HepG2 (cell line): ENCODE data around the gene ANKS1B. TPM values are rescaled to one million over a fixed set of nuclear protein-coding genes. Genes with fewer than 3 reads are reported as not detected.

Experiments used
- ATAC-seq: fragments of 200-7000 bp; cut with Tn5 transposase; 3 replicates; pipeline ENCODE4 v1.9.1; 2020; ENCODE audit warnings: mild to moderate bottlenecking, moderate library complexity
- BruUV-seq: library from RNA; stranded (reverse); fragments of 400-500 nt; replicated peaks from 2 replicates; lab custom pipeline; 2021; lab: Mats Ljungman, UMichigan
- CTCF ChIA-PET: fragments of 300-600 bp; formaldehyde crosslinking; extraction: SDS; loops from one replicate; lab custom pipeline; 2021; ENCODE audit warnings: low total read pairs, inconsistent platforms, low intra/inter-chr PET ratio; lab: Yijun Ruan, JAX
- POLR2A ChIA-PET: fragments of 350-600 bp; sonication (Branson Sonifier 250); formaldehyde crosslinking; loops from one replicate; lab custom pipeline; 2020; ENCODE audit warnings: antibody characterized with exemption, inconsistent platforms; lab: Yijun Ruan, JAX
- DNase-seq: peaks from one replicate; pipeline ENCODE4 v3.0.0-alpha.2; 2015; ENCODE audit warnings: low spot score
- FAIRE-seq: peaks from 3 replicates; lab custom pipeline; 2011; peaks lifted over from hg19 to GRCh38; lab: Jason Lieb, UNC
- H2AFZ ChIP-seq: one replicate; pipeline ENCODE4 v1.6.1; 2011; ENCODE audit warnings: low read length, inconsistent platforms
- H3K27ac ChIP-seq: fragments of 300-600 bp; 3 replicates; pipeline ENCODE4 v1.8.0; 2011; ENCODE audit warnings: mixed run types, mild to moderate bottlenecking, mixed read lengths, low read length, inconsistent platforms; ENCODE audit not compliant: insufficient read depth; ENCODE audit errors: extremely low read length
- H3K27me3 ChIP-seq, 2 experiments: fragments of 200-600 bp in 1 of 2; 2 replicates in 1 of 2; 3 replicates in 1 of 2; pipeline versions ENCODE4 v1.6.0 to v1.8.0; 2011; ENCODE audit warnings: low read length in 2 of 2, mild to moderate bottlenecking in 2 of 2, moderate library complexity in 2 of 2, inconsistent platforms in 1 of 2; ENCODE audit not compliant: insufficient read depth in 2 of 2, control insufficient read depth in 1 of 2
- H3K36me3 ChIP-seq, 2 experiments: fragments of 200-600 bp in 1 of 2; replicated peaks in 1 of 2; 2 replicates in 1 of 2; 3 replicates in 1 of 2; pipeline versions ENCODE4 v1.5.1 to v1.8.0; 2011; ENCODE audit warnings: low read length in 2 of 2, inconsistent platforms in 1 of 2; ENCODE audit not compliant: insufficient read depth in 2 of 2, control insufficient read depth in 1 of 2
- H3K4me1 ChIP-seq: 2 replicates; pipeline ENCODE4 v1.5.1; 2012; ENCODE audit warnings: low read length, inconsistent platforms; ENCODE audit not compliant: insufficient read depth
- H3K4me2 ChIP-seq: 2 replicates; pipeline ENCODE4 v1.6.0; 2011; ENCODE audit warnings: low read depth, low read length, inconsistent platforms
- H3K4me3 ChIP-seq, 3 experiments: fragments of 200-600 bp in 1 of 3; sonication (generic), shearing (Covaris generic) in 1 of 3; replicated peaks in 1 of 3; 2 replicates each; pipeline ENCODE4 v1.5.1; 2011 to 2016; ENCODE audit warnings: low read length in 3 of 3, inconsistent platforms in 2 of 3, low read depth in 2 of 3, mild to moderate bottlenecking in 2 of 3, control low read depth in 1 of 3, mixed read lengths in 1 of 3; ENCODE audit not compliant: insufficient read depth in 1 of 3
- H3K79me2 ChIP-seq: one replicate; pipeline ENCODE4 v1.6.1; 2011; ENCODE audit warnings: low read length, inconsistent platforms; ENCODE audit not compliant: insufficient read depth
- H3K9ac ChIP-seq: 2 replicates; pipeline ENCODE4 v1.6.0; 2011; ENCODE audit warnings: mild to moderate bottlenecking, low read depth, low read length, inconsistent platforms; ENCODE audit not compliant: insufficient read depth
- H3K9me3 ChIP-seq: 2 replicates; pipeline ENCODE4 v1.5.1; 2012; ENCODE audit warnings: mild to moderate bottlenecking, low read length
- H4K20me1 ChIP-seq: 2 replicates; pipeline ENCODE4 v1.6.0; 2011; ENCODE audit warnings: inconsistent platforms, mild to moderate bottlenecking, low read length, moderate library complexity; ENCODE audit not compliant: insufficient read depth
- AGO1 ChIP-seq: fragments of 200-400 bp; formaldehyde crosslinking; IDR thresholded peaks from 2 replicates; pipeline ENCODE4 v1.6.1; 2017; ENCODE audit warnings: mild to moderate bottlenecking, low read depth, low read length, moderate library complexity; ENCODE audit not compliant: poor library complexity, severe bottlenecking
- ATF7 ChIP-seq, 2 experiments: fragments of 450-650 bp in 1 of 2; sonication (generic) in 1 of 2; formaldehyde crosslinking in 1 of 2; IDR thresholded peaks; 2 replicates each; pipeline versions ENCODE4 v1.4.0 to v1.6.1; 2016 to 2020; ENCODE audit warnings: antibody characterized with exemption in 1 of 2, mild to moderate bottlenecking in 1 of 2, missing genetic modification reagents in 1 of 2
- CREB1 ChIP-seq, 2 experiments: fragments of 450-650 bp in 1 of 2; IDR thresholded peaks; 2 replicates each; pipeline ENCODE4 v1.6.1; 2016 to 2017; ENCODE audit warnings: control low read depth in 1 of 2, mild to moderate bottlenecking in 1 of 2, missing compliant biosample characterization in 1 of 2, missing genetic modification characterization in 1 of 2
- HDAC6 ChIP-seq: fragments of 200-600 bp; sonication (generic); IDR thresholded peaks from 2 replicates; pipeline ENCODE4 v1.7.0; 2017; ENCODE audit warnings: mild to moderate bottlenecking, antibody characterized with exemption, low read length, low read depth
- RARG ChIP-seq: sonication (generic); formaldehyde crosslinking; IDR thresholded peaks from 2 replicates; pipeline ENCODE4 v1.4.0; 2020; ENCODE audit warnings: low read depth, mild to moderate bottlenecking, missing genetic modification reagents
- SATB2 ChIP-seq: sonication (generic); formaldehyde crosslinking; IDR thresholded peaks from 2 replicates; pipeline ENCODE4 v1.5.0; 2020; ENCODE audit warnings: missing genetic modification reagents
- ZNF781 ChIP-seq: sonication (generic); formaldehyde crosslinking; IDR thresholded peaks from 2 replicates; pipeline ENCODE4 v1.5.1; 2020; ENCODE audit warnings: borderline replicate concordance, mild to moderate bottlenecking, missing genetic modification reagents; ENCODE audit errors: not compliant biosample characterization
- WGBS: methylation state at CpG from one replicate; pipeline ENCODE4 v1.1.6; 2017; ENCODE audit warnings: low lambda C conversion rate; 5-methylcytosine and 5-hydroxymethylcytosine counted together
- in situ Hi-C: cut with HindIII; loops from 2 replicates; pipeline ENCODE4 v1.10.0; 2017; ENCODE audit warnings: low pct_unique_long_range_greater_than_20kb; ENCODE audit not compliant: extremely low pct_ligation_motif_present
- intact Hi-C: fragments of 100-400 bp; cut with micrococcal nuclease; formaldehyde crosslinking; loops from one replicate; pipeline ENCODE4 v1.10.0; 2022; ENCODE audit not compliant: unreplicated experiment
- polyA plus RNA-seq, 8 experiments: library from polyadenylated mRNA; depleted of rRNA in 3 of 8; stranded (reverse) in 7 of 8; unstranded in 1 of 8; fragments of >200 nt; fragmentation: Illumina TruSeq in 4 of 8; extraction: Trizol in 4 of 8; gene quantifications; 2 replicates each; pipeline versions ENCODE4 v1.2.1 to v1.2.3, GENCODE V29; 2011 to 2016; ENCODE audit warnings: low read depth in 4 of 8, missing spikeins in 1 of 8, mixed read lengths in 1 of 8; ENCODE audit not compliant: insufficient read depth in 1 of 8
- total RNA-seq, 5 experiments: library from RNA; depleted of rRNA; stranded (reverse); fragments of >200 nt; fragmentation: Illumina TruSeq; extraction: Trizol; gene quantifications; 2 replicates each; pipeline ENCODE4 v1.2.3, GENCODE V29; 2016; ENCODE audit warnings: low read depth in 1 of 5
- TF ChIP-seq, protein P1 (sequence below): sonication (generic); formaldehyde crosslinking; IDR thresholded peaks from 2 replicates; pipeline ENCODE4 v1.4.0; 2020; ENCODE audit warnings: missing genetic modification reagents
- TF ChIP-seq, protein P2 (sequence below): sonication (generic); formaldehyde crosslinking; IDR thresholded peaks from 2 replicates; pipeline ENCODE4 v1.5.0; 2020; ENCODE audit warnings: missing genetic modification reagents

The ANKS1B gene
- total and polyA plus RNA-seq, 2 of the 13 experiments (the other 11 are each of a cell fraction or from before 2014, with no cell fraction given): 0.15 TPM; not detected in 1

DNA sequence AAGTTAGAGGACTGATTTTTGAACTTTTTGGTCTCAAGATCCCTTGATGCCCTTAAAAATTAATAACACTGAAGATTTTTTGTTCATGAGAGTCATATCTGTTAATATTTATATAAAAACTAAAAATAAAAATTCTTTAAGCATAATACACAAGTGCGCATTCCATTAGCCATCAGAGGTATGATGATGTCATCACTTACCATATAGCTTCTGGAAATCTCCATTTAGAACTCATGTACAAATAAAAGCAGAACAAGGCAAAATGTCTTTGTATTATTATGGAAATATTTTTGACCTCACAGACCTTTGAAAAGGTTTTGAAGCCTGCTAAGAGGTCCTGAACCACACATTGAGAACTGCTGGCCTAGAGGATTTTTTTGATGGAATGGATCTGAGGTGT lies 551.6 kb downstream of the ANKS1B start:
- H3K4me1 ChIP-seq: no peaks in the 10 kb centered on the region
- no peak overlapping the region for H3K27ac ChIP-seq
- whole genome bisulfite sequencing: 3% methylated on average over 1 of the region's 1 CpG
- in situ Hi-C loops (no loop called here), intact Hi-C loops (no loop called here)
- no peaks in the 10 kb centered on the region for H3K27me3 ChIP-seq
- TF ChIP-seq ZNF781 (CRISPR knock-in tag) (no peak), CREB1 (IDR thresholded peaks at IDR 0.05) (peak; percentile 64), CREB1 (CRISPR knock-in tag; IDR thresholded peaks at IDR 0.05) (no peak), ATF7 (IDR thresholded peaks at IDR 0.05) (peak; percentile 90), ATF7 (CRISPR knock-in tag; IDR thresholded peaks at IDR 0.05) (no peak)
- ChIA-PET POLR2A (no interaction called here), CTCF (no interaction called here)
- no peaks in the 10 kb centered on the region for H4K20me1 ChIP-seq
- H3K9ac ChIP-seq: no peak overlapping the region
- DNase-seq (no peak), FAIRE-seq (no peak), ATAC-seq (no peak)
- no peak overlapping the region for H2AFZ ChIP-seq
- H3K79me2 ChIP-seq: no peaks in the 10 kb centered on the region
- no peak overlapping the region for H3K4me2 ChIP-seq
- no peaks in the 10 kb centered on the region for H3K36me3 ChIP-seq
- no peak overlapping the region for H3K4me3 ChIP-seq
- no TSS peak for BruUV-seq
- H3K9me3 ChIP-seq: no peaks in the 10 kb centered on the region

DNA sequence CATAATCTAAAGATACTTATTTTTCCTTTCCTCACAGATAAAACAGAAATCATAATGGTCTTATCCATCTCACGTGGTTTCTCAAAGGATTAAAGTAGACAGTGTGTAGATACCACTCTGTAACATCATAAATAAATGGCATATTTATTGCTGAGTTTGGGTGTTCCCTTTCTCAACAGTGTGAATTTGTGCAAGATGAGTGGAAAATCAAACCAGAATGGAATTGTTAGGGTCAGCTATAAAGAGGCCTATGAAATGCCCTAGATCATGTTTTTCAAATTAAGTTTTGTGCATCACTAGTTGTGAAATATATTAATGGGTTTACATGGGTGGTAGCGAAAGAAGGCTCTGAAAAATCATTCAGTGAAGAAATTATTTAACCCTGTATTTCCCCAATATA lies 553.5 kb downstream of the ANKS1B start:
- Histone ChIP-seq H3K9me3 (no peaks in the 10 kb centered on the region), H3K27ac (no peak overlapping the region), H3K36me3 (no peaks in the 10 kb centered on the region), H4K20me1 (no peaks in the 10 kb centered on the region), H3K79me2 (no peaks in the 10 kb centered on the region), H3K4me1 (no peaks in the 10 kb centered on the region), H3K4me2 (no peak overlapping the region), H3K27me3 (no peaks in the 10 kb centered on the region), H3K4me3 (no peak overlapping the region), H3K9ac (no peak overlapping the region), H2AFZ (no peak overlapping the region)
- intact Hi-C loops (no loop called here), in situ Hi-C loops (no loop called here)
- FAIRE-seq: no peak
- ATAC-seq: no peak
- no TSS peak for BruUV-seq
- POLR2A ChIA-PET: no interaction called here
- no peak for DNase-seq
- WGBS: 4% methylated on average over 2 of the region's 2 CpGs
- CTCF ChIA-PET: no interaction called here
- TF ChIP-seq AGO1 (no peak), RARG (CRISPR knock-in tag) (no peak), HDAC6 (no peak), SATB2 (no peak)
- TF ChIP-seq, protein P1, sequence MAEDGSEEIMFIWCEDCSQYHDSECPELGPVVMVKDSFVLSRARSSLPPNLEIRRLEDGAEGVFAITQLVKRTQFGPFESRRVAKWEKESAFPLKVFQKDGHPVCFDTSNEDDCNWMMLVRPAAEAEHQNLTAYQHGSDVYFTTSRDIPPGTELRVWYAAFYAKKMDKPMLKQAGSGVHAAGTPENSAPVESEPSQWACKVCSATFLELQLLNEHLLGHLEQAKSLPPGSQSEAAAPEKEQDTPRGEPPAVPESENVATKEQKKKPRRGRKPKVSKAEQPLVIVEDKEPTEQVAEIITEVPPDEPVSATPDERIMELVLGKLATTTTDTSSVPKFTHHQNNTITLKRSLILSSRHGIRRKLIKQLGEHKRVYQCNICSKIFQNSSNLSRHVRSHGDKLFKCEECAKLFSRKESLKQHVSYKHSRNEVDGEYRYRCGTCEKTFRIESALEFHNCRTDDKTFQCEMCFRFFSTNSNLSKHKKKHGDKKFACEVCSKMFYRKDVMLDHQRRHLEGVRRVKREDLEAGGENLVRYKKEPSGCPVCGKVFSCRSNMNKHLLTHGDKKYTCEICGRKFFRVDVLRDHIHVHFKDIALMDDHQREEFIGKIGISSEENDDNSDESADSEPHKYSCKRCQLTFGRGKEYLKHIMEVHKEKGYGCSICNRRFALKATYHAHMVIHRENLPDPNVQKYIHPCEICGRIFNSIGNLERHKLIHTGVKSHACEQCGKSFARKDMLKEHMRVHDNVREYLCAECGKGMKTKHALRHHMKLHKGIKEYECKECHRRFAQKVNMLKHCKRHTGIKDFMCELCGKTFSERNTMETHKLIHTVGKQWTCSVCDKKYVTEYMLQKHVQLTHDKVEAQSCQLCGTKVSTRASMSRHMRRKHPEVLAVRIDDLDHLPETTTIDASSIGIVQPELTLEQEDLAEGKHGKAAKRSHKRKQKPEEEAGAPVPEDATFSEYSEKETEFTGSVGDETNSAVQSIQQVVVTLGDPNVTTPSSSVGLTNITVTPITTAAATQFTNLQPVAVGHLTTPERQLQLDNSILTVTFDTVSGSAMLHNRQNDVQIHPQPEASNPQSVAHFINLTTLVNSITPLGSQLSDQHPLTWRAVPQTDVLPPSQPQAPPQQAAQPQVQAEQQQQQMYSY: no peak
- TF ChIP-seq, protein P2, sequence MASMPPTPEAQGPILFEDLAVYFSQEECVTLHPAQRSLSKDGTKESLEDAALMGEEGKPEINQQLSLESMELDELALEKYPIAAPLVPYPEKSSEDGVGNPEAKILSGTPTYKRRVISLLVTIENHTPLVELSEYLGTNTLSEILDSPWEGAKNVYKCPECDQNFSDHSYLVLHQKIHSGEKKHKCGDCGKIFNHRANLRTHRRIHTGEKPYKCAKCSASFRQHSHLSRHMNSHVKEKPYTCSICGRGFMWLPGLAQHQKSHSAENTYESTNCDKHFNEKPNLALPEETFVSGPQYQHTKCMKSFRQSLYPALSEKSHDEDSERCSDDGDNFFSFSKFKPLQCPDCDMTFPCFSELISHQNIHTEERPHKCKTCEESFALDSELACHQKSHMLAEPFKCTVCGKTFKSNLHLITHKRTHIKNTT (CRISPR knock-in tag): no peak
